SK-N-SH treated with all-trans-retinoic acid at 6 μM for 48 hours (cell line): ENCODE data around the gene SKIL.

Experiments used
- ARNTL ChIP-seq: fragments of 450-650 bp; formaldehyde crosslinking; IDR thresholded peaks from 2 replicates; pipeline ENCODE4 v1.5.0; 2020; ENCODE audit warnings: low read depth, mild to moderate bottlenecking, moderate library complexity, borderline replicate concordance
- ESRRG ChIP-seq: fragments of 250-450 bp; sonication (Bioruptor Pico); IDR thresholded peaks from 2 replicates; pipeline ENCODE4 v1.6.1; 2021; ENCODE audit warnings: mild to moderate bottlenecking
- POU6F1 ChIP-seq: fragments of 250-450 bp; sonication (Bioruptor Pico); IDR thresholded peaks from 2 replicates; pipeline ENCODE4 v1.8.0; 2021; ENCODE audit warnings: low read depth, mild to moderate bottlenecking, moderate library complexity, borderline replicate concordance
- TCF4 ChIP-seq: fragments of 250-450 bp; sonication (Bioruptor Pico); IDR thresholded peaks from 2 replicates; pipeline ENCODE4 v1.8.0; 2021; ENCODE audit warnings: mild to moderate bottlenecking, moderate library complexity, borderline replicate concordance
- ZFP3 ChIP-seq: fragments of 250-450 bp; sonication (Bioruptor Pico); IDR thresholded peaks from 2 replicates; pipeline ENCODE4 v1.5.0; 2020; ENCODE audit warnings: mild to moderate bottlenecking, moderate library complexity
- ZNF565 ChIP-seq: fragments of 450-650 bp; formaldehyde crosslinking; conservative IDR thresholded peaks from 2 replicates; pipeline ENCODE4 v1.5.0; 2020; ENCODE audit warnings: low read depth, mild to moderate bottlenecking, moderate library complexity

GRCh38 chr3:170331143-170331542 lies 26.4 kb upstream of the SKIL start:
- TF ChIP-seq ARNTL (no peak), ZFP3 (CRISPR knock-in tag) (no peak), ESRRG (CRISPR knock-in tag) (no peak), POU6F1 (CRISPR knock-in tag) (no peak), ZNF565 (no peak), TCF4 (CRISPR knock-in tag) (no peak)
